Activated CD4-positive, alpha-beta T cell treated with anti-CD3 and anti-CD28 coated beads, Interleukin-2, amount 10 ng/mL, durations not matched to agents 24 days and 14 days (primary cell): ENCODE results near the gene KRTAP4-7. TPM values are rescaled to one million over a fixed set of nuclear protein-coding genes. Genes with fewer than 3 reads are reported as not detected.
"Not testable (repeated sequence)": the region's sequence is repeated elsewhere in the genome, so short reads cannot be mapped to it uniquely, and the experiment has no call there.

Experiments used
- DNase-seq: peaks from one replicate; pipeline ENCODE4 v3.0.0; 2022
- H3K27ac Mint-ChIP-seq: one replicate; pipeline ENCODE4 v1.8.0; 2022; ENCODE audit warnings: mild to moderate bottlenecking, mixed read lengths
- H3K27me3 Mint-ChIP-seq: one replicate; pipeline ENCODE4 v1.8.0; 2022; ENCODE audit warnings: mixed read lengths
- H3K36me3 Mint-ChIP-seq: one replicate; pipeline ENCODE4 v1.8.0; 2022; ENCODE audit warnings: low read depth, mild to moderate bottlenecking, mixed read lengths
- H3K4me1 Mint-ChIP-seq: one replicate; pipeline ENCODE4 v1.8.0; 2021; ENCODE audit warnings: mixed read lengths
- H3K4me3 Mint-ChIP-seq: one replicate; pipeline ENCODE4 v1.8.0; 2022; ENCODE audit warnings: mild to moderate bottlenecking, moderate library complexity, mixed read lengths
- H3K9me3 Mint-ChIP-seq: one replicate; pipeline ENCODE4 v1.8.0; 2021; ENCODE audit warnings: mixed read lengths
- intact Hi-C: fragments of 100-400 bp; cut with micrococcal nuclease; formaldehyde crosslinking; loops from one replicate; pipeline ENCODE4 v1.15.1; 2023
- total RNA-seq: library from RNA; stranded (reverse); gene quantifications from 2 replicates; pipeline ENCODE4 v1.2.3, GENCODE V29; 2022

The KRTAP4-7 gene
- total RNA-seq, 1 donor from 2014 or later = not detected

- no peak overlapping the region for H3K27ac Mint-ChIP-seq
- intact Hi-C loops = no loop called here
- peaks cover 20% of the 10 kb centered on the region for H3K27me3 Mint-ChIP-seq
- no peaks in the 10 kb centered on the region for H3K4me1 Mint-ChIP-seq
- no peaks in the 10 kb centered on the region for H3K36me3 Mint-ChIP-seq
- no peak overlapping the region for H3K4me3 Mint-ChIP-seq
- no peak for DNase-seq
- no peaks in the 10 kb centered on the region for H3K9me3 Mint-ChIP-seq
Measured at GRCh38 chr17:41082626-41083025, 1.3 kb upstream of the KRTAP4-7 start.

DNA sequence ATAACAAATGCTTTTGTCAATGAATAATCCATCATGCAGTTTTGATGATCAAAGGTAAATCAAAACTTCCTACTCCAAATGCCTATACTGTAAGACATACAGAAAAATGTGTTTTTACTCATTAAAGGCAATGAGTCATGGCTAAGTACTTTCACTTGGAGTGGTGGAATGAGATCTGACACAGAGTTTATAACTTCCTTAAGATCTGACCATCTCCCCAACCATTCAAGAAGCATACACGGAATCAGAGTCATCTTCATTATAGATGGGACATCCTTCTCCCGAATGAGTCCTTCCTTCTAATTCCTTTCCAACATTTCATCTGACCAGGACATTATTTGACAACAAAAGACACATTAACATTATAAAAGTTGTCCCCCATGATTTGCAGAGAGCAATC, 523 bp upstream of the KRTAP4-7 start:
- H3K9me3 Mint-ChIP-seq, H3K27ac Mint-ChIP-seq, intact Hi-C loops, H3K36me3 Mint-ChIP-seq, H3K4me1 Mint-ChIP-seq, DNase-seq, H3K4me3 Mint-ChIP-seq: not testable (repeated sequence)
- H3K27me3 Mint-ChIP-seq = peaks cover 17% of the 10 kb centered on the region

DNA sequence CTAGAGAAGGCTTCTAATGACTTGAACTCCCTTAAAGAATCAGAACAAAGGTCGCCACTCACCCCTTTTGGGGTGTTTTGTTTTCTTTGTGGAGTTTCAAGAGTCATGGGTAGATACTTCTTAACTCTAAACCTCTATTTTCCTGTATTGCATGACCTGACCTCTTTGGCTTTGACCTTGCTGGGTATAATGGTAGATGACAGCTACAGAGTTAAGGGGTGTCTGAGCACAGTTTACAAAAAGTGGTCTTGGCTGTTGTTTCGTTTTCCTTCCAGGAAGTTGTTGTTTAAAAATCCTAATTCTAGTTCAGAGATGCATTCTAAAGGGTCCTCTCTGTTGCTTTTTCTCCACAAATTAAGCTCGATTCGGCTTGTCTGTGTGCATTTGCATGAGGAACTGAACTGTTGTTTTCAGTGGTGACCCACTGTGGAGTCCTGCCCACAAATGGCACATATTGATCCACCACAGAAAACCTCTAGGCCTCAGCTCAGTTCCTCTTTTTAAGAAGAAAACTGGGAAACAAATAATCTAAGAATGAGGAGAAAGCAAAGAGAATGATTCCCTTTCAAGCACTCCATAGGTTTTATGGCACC, 4.9 kb downstream of the KRTAP4-7 start:
- H3K36me3 Mint-ChIP-seq, DNase-seq, H3K27me3 Mint-ChIP-seq, intact Hi-C loops, H3K4me1 Mint-ChIP-seq, H3K27ac Mint-ChIP-seq, H3K9me3 Mint-ChIP-seq, H3K4me3 Mint-ChIP-seq: not testable (repeated sequence)

DNA sequence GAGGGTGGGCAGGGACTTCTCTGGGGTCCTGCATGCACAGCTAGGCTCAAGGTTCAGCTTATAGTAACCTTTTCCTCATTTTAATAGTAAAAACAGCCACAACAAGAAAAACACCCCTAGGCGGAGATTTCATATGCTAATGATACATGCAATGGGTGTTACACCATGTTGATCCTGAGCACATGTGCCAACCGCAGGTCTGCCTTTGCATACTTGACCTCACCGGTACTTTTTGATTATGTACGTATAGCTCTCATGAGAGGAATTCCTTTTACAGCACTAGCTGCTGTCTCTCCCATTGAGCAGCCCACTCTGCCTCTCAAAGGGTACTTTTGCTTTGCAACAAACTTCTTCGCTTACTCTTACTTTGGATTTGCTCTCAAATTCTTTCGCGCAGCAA, 12.1 kb downstream of the KRTAP4-7 start:
- Mint-ChIP-seq H3K27ac (no peak overlapping the region), H3K9me3 (no peaks in the 10 kb centered on the region), H3K4me1 (no peaks in the 10 kb centered on the region), H3K4me3 (no peak overlapping the region), H3K36me3 (no peaks in the 10 kb centered on the region), H3K27me3 (peaks cover 10% of the 10 kb centered on the region)
- no peak for DNase-seq
- intact Hi-C loops = no loop called here

DNA sequence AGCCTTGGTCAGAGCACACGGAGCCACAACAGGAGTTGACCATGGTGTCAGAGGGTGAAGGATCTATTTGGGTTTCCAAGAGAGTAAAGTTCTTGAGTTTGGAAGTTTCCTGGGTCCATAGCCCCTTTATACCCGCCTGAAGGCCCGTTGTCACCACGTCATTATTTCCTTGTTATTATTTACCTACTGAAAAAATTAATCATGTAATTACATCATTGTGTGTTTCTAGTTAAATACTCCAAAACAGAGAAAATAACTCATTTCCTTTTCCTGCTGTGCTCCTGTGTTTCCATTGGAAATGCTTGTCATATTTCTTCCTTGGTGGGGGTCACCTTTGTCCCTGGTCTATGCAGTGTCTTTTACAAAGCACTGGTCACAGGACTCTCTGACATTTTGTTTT, 14.1 kb downstream of the KRTAP4-7 start, which contains the start of gene KRTAP4-8:
Gene KRTAP4-8 (minus strand): TSS at position 101 of the 400 bp plus-strand sequence. CDS start 58 bp downstream, at position 43.
- H3K4me3 Mint-ChIP-seq = no peak within 1 kb of the TSS
- H3K36me3 Mint-ChIP-seq = no peaks in the 10 kb centered on the region
- intact Hi-C loops = no loop called here
- H3K27me3 Mint-ChIP-seq = peaks cover 10% of the 10 kb centered on the region
- H3K9me3 Mint-ChIP-seq = no peaks in the 10 kb centered on the region
- H3K4me1 Mint-ChIP-seq = no peaks in the 10 kb centered on the region
- DNase-seq = no peak
- H3K27ac Mint-ChIP-seq = no peak within 1 kb of the TSS

DNA sequence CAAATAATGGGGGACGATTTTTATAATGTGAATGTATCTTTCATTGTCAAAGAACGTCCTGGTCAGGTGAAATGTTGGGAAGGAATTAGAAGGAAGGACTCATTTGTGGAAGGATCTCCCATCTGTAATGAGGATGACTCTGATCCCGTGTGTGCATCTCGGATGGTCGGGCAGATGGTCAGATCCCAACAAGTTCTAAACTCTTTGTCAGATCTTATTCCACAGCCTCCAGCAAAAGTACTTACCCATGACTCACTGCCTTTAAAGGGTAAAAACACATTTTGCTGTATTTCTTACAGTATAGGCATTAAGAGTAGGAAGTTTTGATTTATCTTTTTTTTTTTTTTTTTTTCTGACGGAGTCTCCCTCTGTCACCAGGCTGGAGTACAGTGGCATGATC, 14.5 kb downstream of the KRTAP4-7 start:
- no peak for DNase-seq
- intact Hi-C loops = no loop called here
- no peak overlapping the region for H3K4me3 Mint-ChIP-seq
- H3K36me3 Mint-ChIP-seq = no peaks in the 10 kb centered on the region
- no peaks in the 10 kb centered on the region for H3K4me1 Mint-ChIP-seq
- H3K27me3 Mint-ChIP-seq = peaks cover 11% of the 10 kb centered on the region
- no peaks in the 10 kb centered on the region for H3K9me3 Mint-ChIP-seq
- no peak overlapping the region for H3K27ac Mint-ChIP-seq

- H3K4me3 Mint-ChIP-seq, intact Hi-C loops, H3K27ac Mint-ChIP-seq, H3K4me1 Mint-ChIP-seq, H3K36me3 Mint-ChIP-seq, DNase-seq, H3K9me3 Mint-ChIP-seq: not testable (repeated sequence)
- peaks cover 15% of the 10 kb centered on the region for H3K27me3 Mint-ChIP-seq
Measured at GRCh38 chr17:41099682-41100480, 15.9 kb downstream of the KRTAP4-7 start.

GRCh38 chr17:41101586-41102259, 17.8 kb downstream of the KRTAP4-7 start, which contains the start of gene KRTAP4-16:
Gene KRTAP4-16 (minus strand): TSS chr17:41102209. CDS start chr17:41102209, 0 bp downstream.
- H3K36me3 Mint-ChIP-seq = no peaks in the 10 kb centered on the region
- H3K27me3 Mint-ChIP-seq = peaks cover 14% of the 10 kb centered on the region
- H3K9me3 Mint-ChIP-seq = no peaks in the 10 kb centered on the region
- H3K4me1 Mint-ChIP-seq = no peaks in the 10 kb centered on the region
- H3K27ac Mint-ChIP-seq = no peak within 1 kb of the TSS
- no peak for DNase-seq
- intact Hi-C loops = no loop called here
- no peak within 1 kb of the TSS for H3K4me3 Mint-ChIP-seq

DNA sequence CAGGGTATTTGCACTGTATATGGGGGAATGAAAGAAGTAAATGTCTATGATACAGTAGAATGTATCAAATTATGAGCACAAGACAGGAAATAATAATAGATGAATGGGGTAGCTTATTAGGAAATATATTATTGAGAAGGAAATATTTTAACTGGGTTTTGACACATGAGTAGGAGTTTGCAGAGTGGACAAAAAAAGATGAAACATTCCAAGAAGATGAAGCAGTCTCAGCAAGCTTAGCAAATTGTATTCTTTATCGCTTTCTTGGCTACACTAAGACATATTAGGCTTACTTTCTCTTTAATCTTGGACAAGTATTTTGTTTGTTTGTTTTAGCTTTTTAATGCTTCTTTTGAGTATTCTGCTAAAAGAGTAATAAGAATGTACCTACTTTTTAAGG, 19.9 kb downstream of the KRTAP4-7 start:
- Mint-ChIP-seq H3K27me3 (peaks cover 13% of the 10 kb centered on the region), H3K4me3 (no peak overlapping the region), H3K27ac (no peak overlapping the region), H3K4me1 (no peaks in the 10 kb centered on the region), H3K9me3 (peaks cover 4% of the 10 kb centered on the region), H3K36me3 (no peaks in the 10 kb centered on the region)
- intact Hi-C loops = no loop called here
- DNase-seq = no peak

DNA sequence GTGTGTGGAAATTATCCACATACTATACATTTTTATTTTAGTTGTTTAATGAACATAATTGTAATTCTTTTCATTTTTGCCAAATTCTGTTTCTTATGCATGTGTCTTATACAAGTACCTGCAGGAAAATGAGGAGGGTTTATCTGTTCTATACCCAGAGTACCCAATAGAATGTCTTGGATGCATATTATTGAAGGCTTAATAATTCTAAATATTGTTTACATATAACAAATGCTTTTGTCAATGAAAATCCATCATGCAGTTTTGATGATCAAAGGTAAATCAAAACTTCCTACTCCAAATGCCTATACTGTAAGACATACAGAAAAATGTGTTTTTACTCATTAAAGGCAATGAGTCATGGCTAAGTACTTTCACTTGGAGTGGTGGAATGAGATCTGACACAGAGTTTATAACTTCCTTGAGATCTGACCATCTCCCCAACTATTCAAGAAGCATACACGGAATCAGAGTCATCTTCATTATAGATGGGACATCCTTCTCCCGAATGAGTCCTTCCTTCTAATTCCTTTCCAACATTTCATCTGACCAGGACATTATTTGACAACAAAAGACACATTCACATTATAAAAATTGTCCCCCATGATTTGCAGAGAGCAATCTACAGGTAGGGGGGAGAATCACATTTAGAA, 20.6 kb downstream of the KRTAP4-7 start:
- H3K9me3 Mint-ChIP-seq, intact Hi-C loops, DNase-seq, H3K4me1 Mint-ChIP-seq, H3K27ac Mint-ChIP-seq, H3K36me3 Mint-ChIP-seq, H3K4me3 Mint-ChIP-seq: not testable (repeated sequence)
- H3K27me3 Mint-ChIP-seq = peaks cover 13% of the 10 kb centered on the region

DNA sequence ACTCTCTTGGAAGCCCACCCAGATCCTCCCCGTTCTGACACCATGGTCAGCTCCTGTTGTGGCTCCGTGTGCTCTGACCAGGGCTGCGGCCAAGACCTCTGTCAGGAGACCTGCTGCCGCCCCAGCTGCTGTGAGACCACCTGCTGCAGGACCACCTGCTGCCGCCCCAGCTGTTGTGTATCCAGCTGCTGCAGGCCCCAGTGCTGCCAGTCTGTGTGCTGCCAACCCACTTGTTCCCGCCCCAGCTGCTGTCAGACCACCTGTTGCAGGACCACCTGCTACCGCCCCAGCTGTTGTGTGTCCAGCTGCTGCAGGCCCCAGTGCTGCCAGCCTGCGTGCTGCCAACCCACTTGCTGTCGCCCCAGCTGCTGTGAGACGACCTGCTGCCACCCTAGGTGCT, 21.4 kb downstream of the KRTAP4-7 start, which contains the start of gene KRTAP4-9:
Gene KRTAP4-9 (plus strand): TSS at position 43 of the 400 bp plus-strand sequence. CDS start 0 bp downstream, at position 43.
- H3K4me1 Mint-ChIP-seq, H3K36me3 Mint-ChIP-seq, DNase-seq, intact Hi-C loops, H3K4me3 Mint-ChIP-seq, H3K27me3 Mint-ChIP-seq, H3K9me3 Mint-ChIP-seq, H3K27ac Mint-ChIP-seq: not testable (repeated sequence)

- H3K27ac Mint-ChIP-seq = no peak overlapping the region
- no peak for DNase-seq
- peaks cover 9% of the 10 kb centered on the region for H3K27me3 Mint-ChIP-seq
- no peaks in the 10 kb centered on the region for H3K4me1 Mint-ChIP-seq
- intact Hi-C loops = no loop called here
- H3K9me3 Mint-ChIP-seq = peaks cover 4% of the 10 kb centered on the region
- H3K4me3 Mint-ChIP-seq = no peak overlapping the region
- H3K36me3 Mint-ChIP-seq = no peaks in the 10 kb centered on the region
Measured at GRCh38 chr17:41107941-41108450, 24.0 kb downstream of the KRTAP4-7 start.

- H3K36me3 Mint-ChIP-seq, intact Hi-C loops, H3K27me3 Mint-ChIP-seq, H3K9me3 Mint-ChIP-seq, DNase-seq, H3K4me1 Mint-ChIP-seq, H3K4me3 Mint-ChIP-seq, H3K27ac Mint-ChIP-seq: not testable (repeated sequence)
Measured at GRCh38 chr17:41108728-41109386, 24.9 kb downstream of the KRTAP4-7 start.
